Fibroblast of the aortic adventitia (primary cell): ENCODE measurements around the gene SPAG6. TPM values are rescaled to one million over a fixed set of nuclear protein-coding genes. Genes with fewer than 3 reads are reported as not detected.
A peak's percentile ranks its signal among the peaks of the same experiment; 100 is the strongest.
"Not testable (repeated sequence)": the region's sequence is repeated elsewhere in the genome, so short reads cannot be mapped to it uniquely, and the experiment has no call there.

Source experiments
- DNase-seq: peaks from one replicate; pipeline ENCODE4 v3.0.0-alpha.2; 2010; ENCODE audit warnings: low read depth
- H3K4me3 ChIP-seq: 2 replicates; pipeline ENCODE4 v1.5.1; 2011; ENCODE audit warnings: low read depth, mild to moderate bottlenecking, control low read depth, low read length, moderate library complexity
- total RNA-seq: library from RNA; depleted of rRNA; stranded (reverse); fragments of >200 nt; gene quantifications from 2 replicates; pipeline ENCODE4 v1.2.3, GENCODE V29; 2012; ENCODE audit warnings: low replicate concordance
- TF ChIP-seq, protein P1 (sequence below): IDR thresholded peaks from 2 replicates; pipeline ENCODE4 v1.5.1; 2011; ENCODE audit warnings: mild to moderate bottlenecking, low read length, control low read depth, inconsistent platforms; ENCODE audit not compliant: insufficient read depth

SPAG6 gene
- total RNA-seq, 1 donor: not detected

- TF ChIP-seq, protein P1, sequence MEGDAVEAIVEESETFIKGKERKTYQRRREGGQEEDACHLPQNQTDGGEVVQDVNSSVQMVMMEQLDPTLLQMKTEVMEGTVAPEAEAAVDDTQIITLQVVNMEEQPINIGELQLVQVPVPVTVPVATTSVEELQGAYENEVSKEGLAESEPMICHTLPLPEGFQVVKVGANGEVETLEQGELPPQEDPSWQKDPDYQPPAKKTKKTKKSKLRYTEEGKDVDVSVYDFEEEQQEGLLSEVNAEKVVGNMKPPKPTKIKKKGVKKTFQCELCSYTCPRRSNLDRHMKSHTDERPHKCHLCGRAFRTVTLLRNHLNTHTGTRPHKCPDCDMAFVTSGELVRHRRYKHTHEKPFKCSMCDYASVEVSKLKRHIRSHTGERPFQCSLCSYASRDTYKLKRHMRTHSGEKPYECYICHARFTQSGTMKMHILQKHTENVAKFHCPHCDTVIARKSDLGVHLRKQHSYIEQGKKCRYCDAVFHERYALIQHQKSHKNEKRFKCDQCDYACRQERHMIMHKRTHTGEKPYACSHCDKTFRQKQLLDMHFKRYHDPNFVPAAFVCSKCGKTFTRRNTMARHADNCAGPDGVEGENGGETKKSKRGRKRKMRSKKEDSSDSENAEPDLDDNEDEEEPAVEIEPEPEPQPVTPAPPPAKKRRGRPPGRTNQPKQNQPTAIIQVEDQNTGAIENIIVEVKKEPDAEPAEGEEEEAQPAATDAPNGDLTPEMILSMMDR: no peak
- no peak overlapping the region for H3K4me3 ChIP-seq
- DNase-seq: no peak
Observed at GRCh38 chr10:22351131-22351703, 5.9 kb downstream of the SPAG6 start.

DNA sequence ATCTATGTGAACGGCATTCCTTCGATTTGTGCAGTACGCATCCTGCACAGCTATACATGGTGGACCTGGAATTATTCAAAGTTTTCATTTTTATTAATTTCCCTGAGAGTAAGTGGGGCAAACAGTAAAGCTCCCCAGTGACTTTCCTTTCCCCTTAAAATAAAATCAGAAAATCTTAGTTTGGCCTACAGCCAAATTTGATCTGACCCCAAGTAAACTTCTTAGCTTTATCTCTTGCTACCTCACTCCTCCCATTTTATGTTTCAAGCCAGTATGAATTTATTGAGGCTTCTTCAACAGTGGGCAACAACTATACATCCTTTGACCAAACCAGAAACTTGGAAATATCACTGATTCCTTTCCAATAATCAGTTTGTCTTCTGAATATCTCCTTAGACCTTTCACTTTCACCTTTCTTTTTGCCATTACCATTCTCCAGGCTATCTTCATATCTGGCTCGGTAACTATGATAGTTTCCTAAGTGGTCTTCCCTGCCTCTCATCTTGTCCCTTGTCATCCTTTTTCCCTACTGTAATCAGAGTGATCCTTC, 11.1 kb downstream of the SPAG6 start:
- TF ChIP-seq, protein P1: no peak
- H3K4me3 ChIP-seq: no peak overlapping the region
- DNase-seq: no peak

GRCh38 chr10:22357770-22358169, 12.5 kb downstream of the SPAG6 start:
- not testable (repeated sequence) for H3K4me3 ChIP-seq, DNase-seq

- no peak overlapping the region for H3K4me3 ChIP-seq
- TF ChIP-seq, protein P1: no peak
- no peak for DNase-seq
Observed at GRCh38 chr10:22363305-22363704, 18.0 kb downstream of the SPAG6 start.

GRCh38 chr10:22364407-22365140, 19.3 kb downstream of the SPAG6 start:
- TF ChIP-seq, protein P1: no peak
- no peak for DNase-seq
- no peak overlapping the region for H3K4me3 ChIP-seq

- DNase-seq: no peak
- TF ChIP-seq, protein P1: no peak
Observed at GRCh38 chr10:22365233-22365632, 19.9 kb downstream of the SPAG6 start.

DNA sequence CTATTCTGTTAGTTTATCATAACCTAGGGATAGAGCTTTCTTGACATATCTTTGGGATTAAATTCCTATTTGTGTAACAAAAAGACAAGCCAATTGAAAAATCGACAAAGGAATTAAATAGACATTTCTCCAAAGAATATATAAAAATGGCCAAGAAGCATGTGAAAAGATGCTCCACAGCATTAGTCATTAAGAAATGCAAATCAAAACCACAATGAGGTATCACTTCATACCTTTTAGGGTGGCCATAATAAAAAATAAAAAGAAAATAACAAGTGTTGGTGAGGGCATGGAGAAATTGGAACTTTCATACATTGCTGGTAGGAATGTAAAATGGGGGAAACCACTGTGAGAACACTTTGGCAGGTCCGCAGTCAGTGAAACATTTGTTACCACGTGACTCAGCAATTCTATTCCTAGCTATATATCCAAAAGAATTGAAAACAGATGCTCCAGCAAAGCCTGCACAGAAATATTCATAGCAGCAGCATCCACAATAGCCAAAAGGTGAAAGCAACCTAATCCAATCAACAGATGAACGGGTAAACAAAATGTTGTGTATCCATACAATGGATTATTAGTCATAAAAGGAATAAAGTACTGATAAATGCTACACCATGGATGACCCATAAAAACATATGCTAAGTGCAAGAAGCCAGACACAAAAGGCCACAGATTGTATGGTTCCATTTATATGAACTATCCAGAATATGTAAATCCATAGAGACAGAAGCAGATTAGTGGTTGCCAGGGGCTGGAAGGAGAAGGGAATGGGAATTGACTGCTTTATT, 20.5 kb downstream of the SPAG6 start:
- TF ChIP-seq, protein P1: no peak
- no peak overlapping the region for H3K4me3 ChIP-seq
- peak; percentile 33 for DNase-seq

More at GRCh38 chr10:22365233-22365632, 19.9 kb downstream of the SPAG6 start:
- no peak overlapping the region for H3K4me3 ChIP-seq
